H1 (cell line): ENCODE measurements around the gene RIPOR3. TPM values are rescaled to one million over a fixed set of nuclear protein-coding genes. Genes with fewer than 3 reads are reported as not detected.

Experiments used
- CTCF ChIA-PET: fragments of 300-600 bp; sonication (Branson Sonifier 250); formaldehyde crosslinking; loops from one replicate; lab custom pipeline; 2021; ENCODE audit not compliant: partially characterized antibody; lab: Charles Lee
- POLR2A ChIA-PET: fragments of 300-600 bp; sonication (Branson Sonifier 250); formaldehyde crosslinking; loops from one replicate; lab custom pipeline; 2021; ENCODE audit warnings: inconsistent platforms; ENCODE audit not compliant: partially characterized antibody; lab: Charles Lee
- DNase-seq, 2 experiments: peaks; one replicate each; pipeline versions ENCODE4 v3.0.0 to v3.0.0-alpha.2; 2010 to 2022; ENCODE audit warnings: low spot score in 2 of 2, low read depth in 1 of 2, mixed read lengths in 1 of 2
- FAIRE-seq: peaks from 2 replicates; lab custom pipeline; 2011; peaks lifted over from hg19 to GRCh38; lab: Jason Lieb, UNC
- H2AFZ ChIP-seq: 2 replicates; pipeline ENCODE4 v1.8.1; 2012; ENCODE audit warnings: low read length, inconsistent platforms
- H2AK5ac ChIP-seq: 2 replicates; pipeline ENCODE4 v1.6.1; 2013; ENCODE audit warnings: low read depth, low read length
- H2BK120ac ChIP-seq: replicated peaks from 2 replicates; pipeline ENCODE3; 2013; ENCODE audit warnings: low read depth, low read length, inconsistent platforms
- H2BK12ac ChIP-seq: 2 replicates; pipeline ENCODE4 v1.6.1; 2013; ENCODE audit warnings: low read depth, low read length
- H2BK15ac ChIP-seq: 2 replicates; pipeline ENCODE4 v1.6.1; 2013; ENCODE audit warnings: low read length
- H2BK20ac ChIP-seq: 2 replicates; pipeline ENCODE4 v1.6.1; 2013; ENCODE audit warnings: low read length
- H2BK5ac ChIP-seq: 2 replicates; pipeline ENCODE4 v1.6.1; 2013; ENCODE audit warnings: low read depth, low read length
- H3K14ac ChIP-seq: 2 replicates; pipeline ENCODE4 v1.6.1; 2013; ENCODE audit warnings: inconsistent platforms; ENCODE audit not compliant: insufficient read length
- H3K18ac ChIP-seq: 2 replicates; pipeline ENCODE4 v1.6.1; 2013; ENCODE audit warnings: low read length; ENCODE audit errors: extremely low read depth
- H3K23ac ChIP-seq: 2 replicates; pipeline ENCODE4 v1.6.1; 2013; ENCODE audit warnings: inconsistent platforms; ENCODE audit not compliant: insufficient read length
- H3K23me2 ChIP-seq: 2 replicates; pipeline ENCODE4 v1.6.1; 2013; ENCODE audit warnings: low read depth, low read length
- H3K27ac ChIP-seq: 2 replicates; pipeline ENCODE4 v1.6.1; 2011; ENCODE audit warnings: low read depth, low read length, inconsistent platforms
- H3K27me3 ChIP-seq, 4 experiments: replicated peaks in 1 of 4; 1 replicate in 1 of 4; 2 replicates in 3 of 4; pipeline versions ENCODE4 v1.6.1 to v1.8.1; 2011 to 2013; ENCODE audit warnings: low read length in 3 of 4, mild to moderate bottlenecking in 3 of 4, inconsistent platforms in 2 of 4, mixed read lengths in 2 of 4, moderate library complexity in 1 of 4; ENCODE audit not compliant: control insufficient read depth in 3 of 4, insufficient read depth in 3 of 4; ENCODE audit errors: extremely low read depth in 1 of 4
- H3K36me3 ChIP-seq, 4 experiments: 2 replicates each; pipeline versions ENCODE4 v1.6.1 to v1.8.1; 2011 to 2013; ENCODE audit warnings: mild to moderate bottlenecking in 4 of 4, low read length in 3 of 4, moderate library complexity in 2 of 4, control low read depth in 1 of 4, inconsistent platforms in 1 of 4; ENCODE audit not compliant: insufficient read depth in 4 of 4, control insufficient read depth in 2 of 4
- H3K4ac ChIP-seq: replicated peaks from 2 replicates; pipeline ENCODE3; 2013; ENCODE audit warnings: low read length, low read depth, mixed read lengths, inconsistent platforms; ENCODE audit not compliant: insufficient read length
- H3K4me1 ChIP-seq, 4 experiments: replicated peaks in 1 of 4; 1 replicate in 1 of 4; 2 replicates in 3 of 4; pipeline versions ENCODE4 v1.6.1 to v1.8.1; 2011 to 2013; ENCODE audit warnings: low read length in 3 of 4, inconsistent platforms in 2 of 4, mixed read lengths in 1 of 4; ENCODE audit not compliant: insufficient read depth in 4 of 4, control insufficient read depth in 3 of 4
- H3K4me2 ChIP-seq, 2 experiments: 2 replicates each; pipeline versions ENCODE4 v1.6.1 to v1.8.1; 2011 to 2013; ENCODE audit warnings: low read depth in 2 of 2, low read length in 2 of 2, control low read depth in 1 of 2, inconsistent platforms in 1 of 2, mild to moderate bottlenecking in 1 of 2; ENCODE audit not compliant: insufficient read depth in 1 of 2
- H3K4me3 ChIP-seq, 4 experiments: fragments of 200-600, 300-600 bp in 1 of 4; sonication (generic), shearing (Covaris generic), sonication (Bioruptor Twin) in 1 of 4; 2 replicates each; pipeline versions ENCODE4 v1.5.1 to v1.8.1; 2011 to 2016; ENCODE audit warnings: low read length in 4 of 4, low read depth in 3 of 4, control low read depth in 2 of 4, inconsistent platforms in 2 of 4, mild to moderate bottlenecking in 2 of 4, mixed read lengths in 1 of 4, moderate library complexity in 1 of 4; ENCODE audit not compliant: insufficient read depth in 2 of 4; ENCODE audit errors: extremely low read depth in 1 of 4
- H3K56ac ChIP-seq: replicated peaks from 2 replicates; pipeline ENCODE3; 2013; ENCODE audit warnings: low read depth, mild to moderate bottlenecking, mixed read lengths, low read length, inconsistent platforms; ENCODE audit not compliant: insufficient read length
- H3K79me1 ChIP-seq: 2 replicates; pipeline ENCODE4 v1.6.1; 2013; ENCODE audit warnings: low read depth, low read length, control low read depth
- H3K79me2 ChIP-seq, 2 experiments: 2 replicates each; pipeline versions ENCODE4 v1.6.1 to v1.8.1; 2012 to 2013; ENCODE audit warnings: low read length in 2 of 2, mild to moderate bottlenecking in 2 of 2, inconsistent platforms in 1 of 2; ENCODE audit not compliant: insufficient read depth in 2 of 2, control insufficient read depth in 1 of 2
- H3K9ac ChIP-seq, 4 experiments: replicated peaks in 1 of 4; 1 replicate in 1 of 4; 2 replicates in 3 of 4; pipeline versions ENCODE4 v1.6.1 to v1.8.1; 2011 to 2013; ENCODE audit warnings: low read depth in 3 of 4, low read length in 3 of 4, control low read depth in 2 of 4, mild to moderate bottlenecking in 2 of 4, moderate library complexity in 2 of 4, inconsistent platforms in 1 of 4; ENCODE audit errors: extremely low read depth in 1 of 4
- H3K9me3 ChIP-seq, 2 experiments: 2 replicates each; pipeline versions ENCODE4 v1.6.1 to v1.8.1; 2012 to 2013; ENCODE audit warnings: mild to moderate bottlenecking in 2 of 2, moderate library complexity in 2 of 2, control low read depth in 1 of 2, inconsistent platforms in 1 of 2, low read depth in 1 of 2, low read length in 1 of 2, mixed read lengths in 1 of 2; ENCODE audit not compliant: insufficient read depth in 2 of 2
- H4K20me1 ChIP-seq, 2 experiments: replicated peaks in 1 of 2; 2 replicates each; pipeline versions ENCODE3 to v1.8.1; 2011 to 2013; ENCODE audit warnings: inconsistent platforms in 2 of 2, low read length in 2 of 2, mild to moderate bottlenecking in 1 of 2; ENCODE audit not compliant: insufficient read depth in 2 of 2, control insufficient read depth in 1 of 2
- H4K5ac ChIP-seq: 2 replicates; pipeline ENCODE4 v1.6.1; 2013; ENCODE audit warnings: low read length, low read depth, mixed read lengths, inconsistent platforms; ENCODE audit not compliant: insufficient read length
- H4K8ac ChIP-seq: 2 replicates; pipeline ENCODE4 v1.8.0; 2013; ENCODE audit warnings: mild to moderate bottlenecking, moderate library complexity, low read length, inconsistent platforms; ENCODE audit not compliant: insufficient read depth; ENCODE audit errors: extremely low read depth
- H4K91ac ChIP-seq: replicated peaks from 2 replicates; pipeline ENCODE3; 2013; ENCODE audit warnings: low read length, mixed read lengths, inconsistent platforms; ENCODE audit not compliant: insufficient read length
- BRCA1 ChIP-seq: IDR thresholded peaks from 2 replicates; pipeline ENCODE4 v1.6.1; 2012; ENCODE audit warnings: low read depth, low read length, improper control_type of control experiment
- CREB1 ChIP-seq: IDR thresholded peaks from 2 replicates; pipeline ENCODE4 v1.6.1; 2012; ENCODE audit warnings: inconsistent platforms
- E2F6 ChIP-seq: IDR thresholded peaks from 2 replicates; pipeline ENCODE4 v1.6.1; 2012; ENCODE audit warnings: inconsistent platforms
- EP300 ChIP-seq, 2 experiments: IDR thresholded peaks; 1 replicate in 1 of 2; 2 replicates in 1 of 2; pipeline ENCODE4 v1.6.1; 2011 to 2012; ENCODE audit warnings: low read depth in 2 of 2, low read length in 2 of 2, mild to moderate bottlenecking in 2 of 2, borderline replicate concordance in 1 of 2, inconsistent platforms in 1 of 2, moderate library complexity in 1 of 2
- KDM1A ChIP-seq: fragments of 200-600, 300-600 bp; sonication (generic); IDR thresholded peaks from 2 replicates; pipeline ENCODE4 v1.7.1; 2016; ENCODE audit warnings: mild to moderate bottlenecking, low read length, borderline replicate concordance
- MAX ChIP-seq: IDR thresholded peaks from 2 replicates; pipeline ENCODE4 v1.6.1; 2012; ENCODE audit warnings: inconsistent platforms
- RAD21 ChIP-seq, 2 experiments: IDR thresholded peaks in 1 of 2; conservative IDR thresholded peaks in 1 of 2; 2 replicates each; pipeline ENCODE4 v1.6.1; 2011; ENCODE audit warnings: low read depth in 2 of 2, low read length in 2 of 2, improper control_type of control experiment in 1 of 2, inconsistent platforms in 1 of 2, mild to moderate bottlenecking in 1 of 2, moderate library complexity in 1 of 2
- RBBP5 ChIP-seq: IDR thresholded peaks from 2 replicates; pipeline ENCODE4 v1.7.1; 2012; ENCODE audit warnings: low read depth, mild to moderate bottlenecking, inconsistent platforms, low read length, moderate library complexity, borderline replicate concordance
- SP4 ChIP-seq: IDR thresholded peaks from 2 replicates; pipeline ENCODE4 v1.6.1; 2012; ENCODE audit warnings: low read length, inconsistent platforms
- TAF1 ChIP-seq: IDR thresholded peaks from 2 replicates; pipeline ENCODE4 v1.6.1; 2011; ENCODE audit warnings: mild to moderate bottlenecking, low read depth, low read length
- TEAD4 ChIP-seq: IDR thresholded peaks from 2 replicates; pipeline ENCODE4 v1.6.1; 2012; ENCODE audit warnings: low read depth, low read length, inconsistent platforms, mixed read lengths
- WGBS, 2 experiments: shearing (Covaris generic) in 1 of 2; methylation state at CpG; one replicate each; pipeline versions ENCODE4 v1.1.6 to v1.1.7; 2013 to 2015; ENCODE audit warnings: low lambda C conversion rate in 2 of 2, mixed read lengths in 2 of 2, inconsistent platforms in 1 of 2, low coverage in 1 of 2, missing lambda C conversion rate in 1 of 2; ENCODE audit not compliant: insufficient replicate concordance in 2 of 2, insufficient coverage in 1 of 2, insufficient read length in 1 of 2; ENCODE audit errors: extremely low coverage in 1 of 2, missing lambda C conversion rate in 1 of 2; 5-methylcytosine and 5-hydroxymethylcytosine counted together
- polyA plus RNA-seq, 7 experiments: library from polyadenylated mRNA; depleted of rRNA in 3 of 7; stranded (reverse) in 5 of 7; unstranded in 2 of 7; fragments of >200 nt in 5 of 7; fragments of 200-250 nt in 2 of 7; gene quantifications; 1 replicate in 5 of 7; 2 replicates in 1 of 7; 4 replicates in 1 of 7; pipeline versions ENCODE4 v1.2.1 to v1.2.3, GENCODE V29; 2011 to 2013; ENCODE audit warnings: missing spikeins in 2 of 7, mixed read lengths in 2 of 7
- total RNA-seq: library from RNA; stranded (reverse); fragmentation: NEBNext Ultra II Directional; extraction: Animal tissue kit (Norgen Biotek cat#: 25700); gene quantifications from 2 replicates; pipeline ENCODE4 v1.2.1, GENCODE V29; 2021

Gene RIPOR3
- total and polyA plus RNA-seq, 2 of the 8 experiments (the other 6 are each of a cell fraction or from before 2014, with no cell fraction given): 3.6 to 4.5 TPM

DNA sequence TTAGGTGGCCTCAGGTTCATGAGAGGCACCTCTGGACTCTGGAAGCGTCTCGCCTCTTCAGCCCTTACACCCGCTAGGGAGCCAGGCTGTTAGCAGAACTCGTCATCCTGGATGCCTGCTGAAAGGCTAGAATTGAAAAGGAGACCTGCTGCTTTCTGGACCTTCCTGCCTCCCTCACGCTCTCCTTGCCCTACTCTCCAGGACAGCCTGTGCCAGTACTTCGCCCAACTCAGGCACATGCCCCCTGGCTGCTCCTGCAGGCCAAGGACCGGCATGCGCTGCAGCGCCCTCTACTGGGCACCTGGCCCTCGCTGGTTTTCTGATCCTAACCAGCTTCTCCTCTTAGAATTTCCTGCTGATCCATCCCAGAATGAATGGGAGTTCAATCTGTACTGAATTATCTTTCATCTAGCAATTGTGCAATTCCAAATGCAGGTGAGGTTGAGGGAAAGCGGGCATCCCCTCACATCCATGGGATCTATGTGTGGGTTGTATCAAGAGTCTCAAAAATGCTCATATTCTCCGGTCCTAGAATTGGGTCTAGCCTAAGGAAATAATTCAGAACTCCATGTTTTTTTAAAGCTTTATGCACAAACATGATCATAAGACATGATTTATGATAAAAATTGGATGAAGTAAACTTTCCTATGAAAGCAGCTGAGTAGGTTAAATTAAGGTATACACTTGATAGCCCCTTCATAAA, 103.2 kb downstream of the RIPOR3 start:
- Histone ChIP-seq H3K9me3 (no peaks in the 10 kb centered on the region), H3K14ac (no peak overlapping the region), H3K18ac (no peak overlapping the region), H3K23ac (no peak overlapping the region), H2BK15ac (no peak overlapping the region), H4K91ac (no peak overlapping the region), H3K79me1 (no peaks in the 10 kb centered on the region; the same call in 1 of the 2 replicates), H2BK12ac (no peak overlapping the region), H3K23me2 (no peaks in the 10 kb centered on the region; the same call in 1 of the 2 replicates), H2AFZ (no peak overlapping the region), H3K4me3 (no peak overlapping the region), H2BK5ac (no peak overlapping the region), H2BK20ac (no peak overlapping the region), H3K56ac (no peak overlapping the region), H3K27me3 (no peaks in the 10 kb centered on the region), H3K4ac (no peak overlapping the region), H3K9ac (no peak overlapping the region), H3K79me2 (no peaks in the 10 kb centered on the region), H3K27ac (no peak overlapping the region), H4K5ac (no peak overlapping the region), H4K20me1 (peaks cover 0 to 2% of the 10 kb centered on the region in 2 experiments), H4K8ac (no peak overlapping the region), H3K36me3 (peaks cover 0 to 9% (median 5%) of the 10 kb centered on the region in 4 experiments; a peak in 4 of 8 replicates), H3K4me1 (no peaks in the 10 kb centered on the region), H2BK120ac (no peak overlapping the region), H3K4me2 (no peak overlapping the region), H2AK5ac (no peak overlapping the region)
- FAIRE-seq (no peak), DNase-seq (peak in 1 of 2 experiments; percentile 99)
- POLR2A ChIA-PET: interaction anchor here (0.8 to 1.4 kb wide), 2 partner anchors 9 to 10 kb away, joined by 3 to 4 read pairs; no protein-coding TSS in a partner anchor
- CTCF ChIA-PET: interaction anchor here (0.7 to 5.1 kb wide), 34 partner anchors 9 to 526 kb away, joined by 3 to 36 read pairs (median 4); partner anchors contain the start of gene BCAS4
- WGBS, 2 experiments: 46% methylated on average over 10 of the region's 12 CpGs; no CpG with 5 or more reads in 1 of the 2 experiments
- TF ChIP-seq MAX (peak; percentile 97), RBBP5 (no peak), E2F6 (peak; percentile 84), RAD21 (IDR thresholded peaks at IDR 0.05 in 1 of 2, conservative IDR thresholded peaks at IDR 0.05 in 1 of 2; ENCODE audit: low read depth in 2 of 2, low read length in 2 of 2) (peak; percentile 64 to 75), CREB1 (peak; percentile 40; the same call in 1 of the 2 replicates), SP4 (no peak), TAF1 (no peak), BRCA1 (no peak), TEAD4 (peak; percentile 68; the same call in 1 of the 2 replicates), EP300 (IDR thresholded peaks at IDR 0.05; ENCODE audit: borderline replicate concordance in 1 of 2, low read depth in 2 of 2, low read length in 2 of 2) (no peak), KDM1A (no peak)
